Esophagus squamous epithelium (tissue), 5 donors: Measurements from ENCODE around the gene MLNR. TPM values are rescaled to one million over a fixed set of nuclear protein-coding genes. Genes with fewer than 3 reads are reported as not detected.

Experiments used
- DNase-seq: peaks from one replicate; lab custom pipeline; 2025; lab: John Stamatoyannopoulos, UW
- H3K27ac ChIP-seq, 4 donors: fragments of 200-600 bp; sonication (generic); one replicate each; pipeline ENCODE4 v1.5.1; 2016 to 2019; ENCODE audit warnings: mild to moderate bottlenecking in 1 of 4
- H3K27me3 ChIP-seq, 4 donors: fragments of 200-600 bp; sonication (generic); 1 replicate in 3 of 4; 2 replicates in 1 of 4; pipeline versions ENCODE4 v1.5.1 to v1.6.0; 2017 to 2021; ENCODE audit warnings: antibody characterized with exemption in 1 of 4
- H3K36me3 ChIP-seq, 3 donors: fragments of 200-600 bp; sonication (generic); one replicate each; pipeline ENCODE4 v1.5.1; 2016 to 2019
- H3K4me1 ChIP-seq, 3 donors: fragments of 200-600 bp; sonication (generic); one replicate each; pipeline ENCODE4 v1.5.1; 2017 to 2019
- H3K4me3 ChIP-seq, 4 donors: fragments of 200-600 bp; sonication (generic); 1 replicate in 3 of 4; 2 replicates in 1 of 4; pipeline ENCODE4 v1.5.1; 2016 to 2019; ENCODE audit warnings: mild to moderate bottlenecking in 2 of 4, moderate library complexity in 1 of 4
- H3K9me3 ChIP-seq, 3 donors: fragments of 200-600 bp; sonication (generic); one replicate each; pipeline ENCODE4 v1.5.1; 2016 to 2019
- CTCF ChIP-seq, 6 experiments: fragments of 450-650 bp in 4 of 6; fragments of 200-600 bp in 2 of 6; sonication (generic) in 2 of 6; IDR thresholded peaks; one replicate each; pipeline ENCODE4 v1.5.1; 2016 to 2019; ENCODE audit warnings: antibody characterized with exemption in 6 of 6, mild to moderate bottlenecking in 4 of 6, moderate library complexity in 4 of 6
- POLR2A ChIP-seq, 4 donors: fragments of 450-650 bp; IDR thresholded peaks; one replicate each; pipeline ENCODE4 v1.6.1; 2017; ENCODE audit warnings: antibody characterized with exemption in 4 of 4, mild to moderate bottlenecking in 4 of 4, moderate library complexity in 3 of 4
- WGBS, 2 donors: methylation state at CpG; one replicate each; pipeline ENCODE4 v1.1.5; 2018; 5-methylcytosine and 5-hydroxymethylcytosine counted together
- intact Hi-C: fragments of 100-400 bp; cut with DNase I; formaldehyde crosslinking; loops from one replicate; pipeline ENCODE4 v1.15.0; 2022
- total RNA-seq, 4 donors: library from RNA; depleted of rRNA; stranded (reverse); fragments of >200 nt; gene quantifications; one replicate each; pipeline ENCODE4 v1.1.0, GENCODE V29; 2016
- donor health status: DM: yes; HTN: yes; CAD: no.

Gene MLNR
- total RNA-seq, 4 donors from 2014 or later: 0.19 TPM; not detected in 3

- no peaks in the 10 kb centered on the region for H3K9me3 ChIP-seq
- DNase-seq: peak; percentile 67
- H3K27ac ChIP-seq: peak within 1 kb of the TSS; percentile 85 to 97 (median 94)
- WGBS, 2 donors: 0 to 2% methylated on average over 41 to 44 of the region's 56 CpGs
- intact Hi-C loops: no loop called here
- H3K36me3 ChIP-seq: peaks cover 0 to 14% (median 0%) of the 10 kb centered on the region in 3 donors
- H3K4me1 ChIP-seq: peaks cover 0 to 30% (median 9%) of the 10 kb centered on the region in 3 donors
- H3K27me3 ChIP-seq: no peaks in the 10 kb centered on the region
- peak within 1 kb of the TSS; percentile 64 to 97 (median 88) for H3K4me3 ChIP-seq
- TF ChIP-seq POLR2A (IDR thresholded peaks at IDR 0.05): peak in 3 of 4 donors; percentile 52 to 87 (median 84)
- TF ChIP-seq CTCF (IDR thresholded peaks at IDR 0.05): peak in 1 of 6 experiments; percentile 23
These were observed 27.8 kb downstream of the MLNR start, which contains the start of gene CDADC1 for GRCh38 chr13:49247643-49248621. Gene CDADC1, plus strand, starts transcription at chr13:49247925. Its CDS starts 113 bp downstream, at chr13:49248038.

- H3K27me3 ChIP-seq: no peaks in the 10 kb centered on the region
- 8 to 9% methylated on average over 6 of the region's 6 CpGs for WGBS, 2 donors
- peaks cover 0 to 30% (median 9%) of the 10 kb centered on the region in 3 donors for H3K4me1 ChIP-seq
- no peak for DNase-seq
- H3K9me3 ChIP-seq: no peaks in the 10 kb centered on the region
- intact Hi-C loops: no loop called here
- H3K4me3 ChIP-seq: peak overlapping the region; percentile 64 to 97 (median 88)
- H3K36me3 ChIP-seq: peaks cover 0 to 14% (median 0%) of the 10 kb centered on the region in 3 donors
- TF ChIP-seq CTCF (IDR thresholded peaks at IDR 0.05): no peak
- no peak for TF ChIP-seq POLR2A (IDR thresholded peaks at IDR 0.05)
- peak overlapping the region; percentile 85 to 97 (median 94) for H3K27ac ChIP-seq
These were observed 28.5 kb downstream of the MLNR start for GRCh38 chr13:49248622-49249002.

GRCh38 chr13:49251326-49251725 is 31.2 kb downstream of the MLNR start:
- H3K36me3 ChIP-seq: peaks cover 0 to 41% (median 3%) of the 10 kb centered on the region in 3 donors
- no peaks in the 10 kb centered on the region for H3K27me3 ChIP-seq
- intact Hi-C loops: no loop called here
- no peak for DNase-seq
- no peak overlapping the region for H3K4me3 ChIP-seq
- H3K4me1 ChIP-seq: peaks cover 0 to 30% (median 9%) of the 10 kb centered on the region in 3 donors
- WGBS, 2 donors: 71 to 77% methylated on average over 5 of the region's 5 CpGs
- no peak overlapping the region for H3K27ac ChIP-seq
- TF ChIP-seq POLR2A (IDR thresholded peaks at IDR 0.05) (no peak), CTCF (IDR thresholded peaks at IDR 0.05) (no peak)
- H3K9me3 ChIP-seq: no peaks in the 10 kb centered on the region

DNA sequence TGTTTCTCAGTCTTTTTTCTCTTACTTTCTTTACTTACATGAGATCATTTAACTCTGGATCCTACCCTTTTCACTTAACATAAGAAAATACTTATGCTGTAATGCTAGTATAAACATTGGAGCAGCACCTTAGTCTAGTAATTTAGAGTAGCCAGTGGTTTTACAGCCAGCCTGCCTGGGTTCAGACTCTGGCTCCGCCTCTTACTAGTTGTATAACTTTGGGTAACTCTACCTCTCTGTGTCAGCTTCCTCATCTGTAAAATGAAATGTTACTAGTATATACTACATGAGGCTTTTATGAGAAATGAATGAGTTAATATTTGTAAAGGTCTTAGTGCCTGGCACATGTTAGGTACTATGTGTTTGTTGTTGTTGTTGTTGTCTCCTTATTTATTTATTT is 33.2 kb downstream of the MLNR start:
- DNase-seq: no peak
- TF ChIP-seq POLR2A (IDR thresholded peaks at IDR 0.05) (no peak), CTCF (IDR thresholded peaks at IDR 0.05) (no peak)
- no peaks in the 10 kb centered on the region for H3K27me3 ChIP-seq
- peaks cover 0 to 57% (median 6%) of the 10 kb centered on the region in 3 donors for H3K36me3 ChIP-seq
- intact Hi-C loops: no loop called here
- 94 to 100% methylated on average over 1 of the region's 1 CpG for WGBS, 2 donors
- no peaks in the 10 kb centered on the region for H3K9me3 ChIP-seq
- no peak overlapping the region for H3K27ac ChIP-seq
- H3K4me1 ChIP-seq: peaks cover 4 to 31% (median 7%) of the 10 kb centered on the region in 3 donors
- H3K4me3 ChIP-seq: no peak overlapping the region

DNA sequence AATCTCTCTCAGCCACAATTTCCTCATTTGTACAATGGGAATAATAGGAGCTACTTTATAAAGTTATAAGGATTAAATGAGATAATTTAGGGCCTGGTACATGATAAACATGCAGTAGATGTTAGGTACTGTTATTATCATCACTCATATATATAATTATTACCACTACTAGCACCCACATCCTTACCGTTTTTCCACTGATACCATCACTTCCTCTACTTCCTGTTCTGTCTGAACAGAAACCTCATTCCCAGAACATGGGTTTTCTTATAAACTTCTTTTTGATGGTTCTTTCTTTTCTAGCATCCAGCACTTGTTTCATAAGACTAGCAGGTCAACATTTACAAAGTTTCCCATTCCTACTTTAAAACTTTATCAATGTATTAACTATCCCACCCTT is 33.9 kb downstream of the MLNR start:
- H3K27ac ChIP-seq: no peak overlapping the region
- H3K36me3 ChIP-seq: peaks cover 0 to 64% (median 6%) of the 10 kb centered on the region in 3 donors
- no peak overlapping the region for H3K4me3 ChIP-seq
- no peak for DNase-seq
- peaks cover 1 to 24% (median 4%) of the 10 kb centered on the region in 3 donors for H3K4me1 ChIP-seq
- 39 to 45% methylated on average over 1 of the region's 1 CpG for WGBS, 2 donors
- intact Hi-C loops: no loop called here
- H3K9me3 ChIP-seq: no peaks in the 10 kb centered on the region
- H3K27me3 ChIP-seq: no peaks in the 10 kb centered on the region
- TF ChIP-seq CTCF (IDR thresholded peaks at IDR 0.05): no peak
- TF ChIP-seq POLR2A (IDR thresholded peaks at IDR 0.05): no peak
